GM18498 (cell line): ENCODE data around the gene ZNF287.
"Not testable (repeated sequence)": the region's sequence is repeated elsewhere in the genome, so short reads cannot be mapped to it uniquely, and the experiment has no call there.

ENCODE experiments used
- ATAC-seq: cut with Tn5 transposase; IDR thresholded peaks from one replicate; pipeline ENCODE4 v1.9.1; 2021; ENCODE audit warnings: mild to moderate bottlenecking, moderate library complexity; ENCODE audit not compliant: unreplicated experiment

Gene ZNF287

DNA sequence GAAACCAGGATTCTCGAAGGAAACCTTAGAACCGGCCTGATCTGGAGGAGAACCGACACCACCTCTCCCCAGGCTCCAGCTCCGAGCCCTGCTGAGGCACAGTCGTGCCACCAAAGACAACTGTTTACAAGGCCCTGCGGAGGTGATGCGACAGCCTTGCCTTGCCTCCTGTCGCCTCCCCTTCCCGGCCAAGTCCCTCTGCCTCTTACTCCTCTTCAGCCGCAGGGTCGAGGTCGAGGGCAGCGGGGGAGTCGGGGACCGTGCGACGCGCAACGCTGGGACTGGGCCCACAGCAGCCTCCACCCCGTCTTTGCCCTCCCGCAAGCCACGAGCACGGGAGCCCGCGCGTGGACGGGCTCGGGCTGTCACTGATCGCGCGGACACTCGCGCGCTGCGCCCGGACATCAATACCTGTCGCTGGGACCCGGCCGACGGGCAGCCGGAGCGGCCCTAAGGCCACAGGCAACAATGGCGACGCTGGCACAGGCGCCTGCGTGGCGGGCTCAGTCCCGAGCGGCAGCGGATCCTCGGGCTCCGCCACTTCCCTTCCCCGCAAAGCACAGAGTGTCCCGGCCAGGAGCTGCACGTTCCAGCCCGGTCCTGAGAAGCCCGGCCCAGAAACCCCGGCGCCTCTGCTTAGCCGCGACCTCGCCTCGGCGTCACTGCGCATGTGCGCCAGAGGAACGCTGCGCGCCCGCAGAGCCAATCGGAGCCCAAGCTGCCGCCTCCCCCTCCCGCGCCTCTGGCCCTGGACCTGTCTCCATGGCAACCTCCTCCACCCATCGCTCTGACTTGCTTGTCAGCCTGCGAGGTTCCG is at the start of gene ZNF287:
Gene ZNF287, minus strand, starts transcription at position 664 of the 817 bp plus-strand sequence. CDS start 1,473 bp downstream, outside the sequence.
- peak; percentile 95 for ATAC-seq

GRCh38 chr17:16617481-16618060 is 48.6 kb upstream of the ZNF287 start:
- ATAC-seq, result no peak

- no peak for ATAC-seq
These were observed 30.5 kb upstream of the ZNF287 start for GRCh38 chr17:16599537-16599936.

DNA sequence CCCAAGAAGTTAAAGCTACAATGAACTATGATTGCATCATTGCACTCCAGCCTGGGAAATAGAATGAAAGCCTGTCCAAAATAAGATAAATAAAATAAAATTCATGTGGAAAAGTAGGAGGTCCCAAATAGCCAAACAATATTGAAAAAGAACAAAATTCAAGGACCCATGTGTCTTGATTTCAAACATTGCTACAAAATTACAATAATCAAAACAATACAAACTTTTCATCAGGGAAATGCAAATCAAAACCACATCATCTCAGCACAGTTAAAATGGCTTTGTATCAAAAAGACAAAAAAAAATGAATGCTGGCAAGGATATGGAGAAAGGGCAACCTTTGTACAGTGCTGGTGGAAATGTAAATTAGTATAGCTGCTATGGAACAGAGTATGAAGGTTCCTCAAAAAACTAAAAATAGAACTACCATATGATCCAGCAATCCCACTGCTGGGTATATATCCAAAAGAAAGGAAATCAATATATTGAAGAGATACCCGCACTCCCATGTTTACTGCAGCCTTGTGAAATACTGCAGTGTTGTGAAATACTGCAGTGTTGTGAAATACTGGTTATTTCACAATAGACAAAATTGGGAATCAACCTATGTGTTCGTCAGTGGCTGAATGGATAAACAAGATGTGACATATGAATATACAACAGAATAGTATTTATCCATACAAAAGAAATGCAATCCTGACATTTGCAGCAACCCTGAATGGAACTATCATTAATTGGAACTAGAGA is 24.5 kb upstream of the ZNF287 start:
- ATAC-seq, result no peak

- peak; percentile 82 for ATAC-seq
These were observed 20.3 kb upstream of the ZNF287 start for GRCh38 chr17:16589097-16589969.

- no peak for ATAC-seq
These were observed 16.8 kb upstream of the ZNF287 start for GRCh38 chr17:16585796-16586195.

GRCh38 chr17:16584273-16584995 is 15.4 kb upstream of the ZNF287 start:
- ATAC-seq, result no peak

GRCh38 chr17:16583781-16584180 is 14.8 kb upstream of the ZNF287 start:
- ATAC-seq, result no peak

GRCh38 chr17:16573466-16573865 is 4.5 kb upstream of the ZNF287 start:
- no peak for ATAC-seq

- peak; percentile 13 for ATAC-seq
These were observed 331 bp upstream of the ZNF287 start for GRCh38 chr17:16569358-16569712.

DNA sequence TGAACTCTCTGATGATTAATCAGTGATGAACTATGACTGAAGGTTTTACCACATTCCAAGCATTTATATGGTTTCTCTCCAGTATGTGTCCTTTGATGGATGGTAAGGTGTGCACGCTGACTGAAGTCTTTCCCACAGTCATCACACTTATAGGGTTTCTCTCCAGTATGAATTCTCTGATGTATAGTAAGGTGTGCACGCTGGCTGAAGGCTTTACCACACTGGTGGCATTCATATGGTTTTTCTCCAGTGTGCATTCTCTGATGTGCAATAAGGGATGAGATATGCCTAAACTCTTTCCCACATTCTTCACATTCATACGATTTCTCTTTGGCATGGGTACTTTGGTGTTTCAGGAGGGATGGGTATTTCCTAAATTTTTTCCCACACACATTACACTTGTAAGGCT is 16.4 kb downstream of the ZNF287 start:
- ATAC-seq, result no peak

GRCh38 chr17:16551878-16552636 is 16.9 kb downstream of the ZNF287 start:
- ATAC-seq, result no peak

DNA sequence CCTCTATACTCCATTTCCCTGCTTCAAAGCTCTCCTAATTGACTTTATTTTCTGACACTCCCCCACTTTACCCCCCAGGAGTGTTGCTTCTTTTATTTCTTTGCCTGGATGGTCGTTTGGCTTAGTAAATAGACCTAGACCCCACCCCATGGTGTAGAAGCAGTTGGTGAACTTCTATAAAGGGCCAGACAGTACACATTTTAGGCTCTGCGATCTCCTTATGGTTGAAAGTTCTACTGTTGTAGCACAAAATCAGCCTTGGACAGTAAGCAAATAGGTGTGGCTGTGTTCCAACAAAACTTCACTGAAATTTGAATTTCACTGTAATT is 31.9 kb downstream of the ZNF287 start:
- ATAC-seq, result no peak

- no peak for ATAC-seq
These were observed 34.8 kb downstream of the ZNF287 start for GRCh38 chr17:16534236-16534635.

DNA sequence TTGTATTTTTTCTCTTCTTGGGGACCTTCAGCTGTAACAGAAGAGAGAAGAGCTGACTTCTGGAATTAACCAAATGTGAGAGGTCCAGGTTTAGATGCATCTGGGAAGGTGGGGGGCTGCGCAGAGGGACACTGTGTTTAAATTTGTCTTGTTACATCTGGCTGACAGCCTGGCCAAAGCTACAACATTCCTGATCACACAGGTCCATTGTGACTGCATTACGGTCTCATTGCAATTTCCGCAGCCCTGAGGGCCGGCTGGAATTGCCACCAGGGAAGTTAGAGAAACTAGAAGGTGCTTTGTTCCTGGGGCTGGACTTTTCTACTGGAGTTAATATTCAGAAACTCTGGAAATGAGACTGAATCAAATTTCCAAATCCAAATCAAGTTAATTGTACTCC is 39.1 kb downstream of the ZNF287 start:
- no peak for ATAC-seq

GRCh38 chr17:16527298-16527697 is 41.7 kb downstream of the ZNF287 start:
- ATAC-seq, result no peak

- not testable (repeated sequence) for ATAC-seq
These were observed 43.4 kb downstream of the ZNF287 start for GRCh38 chr17:16525556-16525955.

- peak; percentile 79 for ATAC-seq
These were observed 47.8 kb downstream of the ZNF287 start for GRCh38 chr17:16521070-16521727.

DNA sequence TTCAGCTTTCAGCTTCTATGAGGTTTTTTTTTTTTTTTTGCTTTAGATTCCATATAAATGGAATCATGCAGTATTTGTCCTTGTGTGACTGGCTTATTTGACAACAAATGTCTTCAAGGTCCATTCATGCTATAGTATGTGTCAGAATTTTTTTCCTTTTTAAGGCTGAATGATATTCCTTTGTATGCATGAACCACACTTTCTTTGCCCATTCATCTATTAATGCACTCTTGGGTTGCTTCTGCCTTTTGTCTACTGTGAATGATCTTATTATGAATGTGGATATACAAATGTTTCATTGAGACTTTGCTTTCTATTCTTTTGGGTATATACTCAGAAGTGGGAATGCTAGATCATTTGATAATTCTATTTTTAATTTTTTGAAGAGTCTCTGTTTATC is 50.0 kb downstream of the ZNF287 start:
- ATAC-seq, result no peak
